A673 (cell line): ENCODE measurements around the gene ADK. TPM values are rescaled to one million over a fixed set of nuclear protein-coding genes. Genes with fewer than 3 reads are reported as not detected.
"Not testable (repeated sequence)": the region's sequence is repeated elsewhere in the genome, so short reads cannot be mapped to it uniquely, and the experiment has no call there.

ENCODE experiments used
- BruUV-seq: library from RNA; stranded (reverse); fragments of 400-500 nt; replicated peaks from 2 replicates; lab custom pipeline; 2021; lab: Mats Ljungman, UMichigan
- CTCF ChIA-PET: fragments of 300-600 bp; sonication (Branson Sonifier 250); formaldehyde crosslinking; loops from one replicate; lab custom pipeline; 2022; ENCODE audit warnings: antibody characterized with exemption; lab: Charles Lee
- POLR2A ChIA-PET: fragments of 300-600 bp; sonication (Branson Sonifier 250); formaldehyde crosslinking; loops from one replicate; lab custom pipeline; 2022; ENCODE audit warnings: antibody characterized with exemption; ENCODE audit not compliant: low non-redundant PET; lab: Charles Lee
- DNase-seq: peaks from one replicate; pipeline ENCODE4 v3.0.0-alpha.2; 2015; ENCODE audit warnings: low spot score
- H3K27ac ChIP-seq: fragments of 200-600 bp; sonication (generic); 2 replicates; pipeline ENCODE4 v1.5.1; 2016; ENCODE audit warnings: mixed run types, low read depth, mild to moderate bottlenecking, mixed read lengths, antibody characterized with exemption, low read length; ENCODE audit not compliant: poor library complexity, severe bottlenecking
- H3K27me3 ChIP-seq: fragments of 200-600 bp; sonication (generic); replicated peaks from 2 replicates; pipeline ENCODE4 v1.6.1; 2017; ENCODE audit warnings: mixed run types, low read depth, mild to moderate bottlenecking, mixed read lengths, antibody characterized with exemption, low read length; ENCODE audit not compliant: insufficient read depth, poor library complexity
- H3K36me3 ChIP-seq: fragments of 200-600 bp; sonication (generic); 2 replicates; pipeline ENCODE4 v1.6.1; 2016; ENCODE audit warnings: mixed run types, mild to moderate bottlenecking, mixed read lengths, antibody characterized with exemption, low read length; ENCODE audit not compliant: insufficient read depth, poor library complexity, severe bottlenecking
- H3K4me1 ChIP-seq: fragments of 200-600 bp; sonication (generic); 2 replicates; pipeline ENCODE4 v1.6.1; 2017; ENCODE audit warnings: mixed run types, mild to moderate bottlenecking, mixed read lengths, antibody characterized with exemption, low read length; ENCODE audit not compliant: insufficient read depth, poor library complexity, severe bottlenecking
- H3K4me3 ChIP-seq: fragments of 200-600 bp; sonication (generic); 2 replicates; pipeline ENCODE4 v1.5.1; 2016; ENCODE audit warnings: low read depth, mixed run types, mild to moderate bottlenecking, mixed read lengths, low read length; ENCODE audit not compliant: poor library complexity, severe bottlenecking
- H3K9me3 ChIP-seq: fragments of 200-600 bp; sonication (generic); 2 replicates; pipeline ENCODE4 v1.6.1; 2016; ENCODE audit warnings: mixed run types, low read depth, mild to moderate bottlenecking, mixed read lengths, antibody characterized with exemption, low read length; ENCODE audit not compliant: poor library complexity, severe bottlenecking
- EZH2 ChIP-seq: fragments of 200-600 bp; sonication (generic); IDR thresholded peaks from 2 replicates; pipeline ENCODE4 v1.6.1; 2017; ENCODE audit warnings: borderline replicate concordance, low read depth, mild to moderate bottlenecking, mixed read lengths, antibody characterized with exemption, low read length; ENCODE audit not compliant: poor library complexity, severe bottlenecking
- intact Hi-C: fragments of 100-400 bp; cut with micrococcal nuclease; formaldehyde crosslinking; loops from one replicate; pipeline ENCODE4 v1.10.0; 2022; ENCODE audit not compliant: unreplicated experiment
- total RNA-seq: library from RNA; stranded (reverse); gene quantifications from 2 replicates; pipeline ENCODE4 v1.2.3, GENCODE V29; 2021
- TF ChIP-seq, protein P1 (sequence below): fragments of 300-800, 200-600 bp; sonication (generic); conservative IDR thresholded peaks from 2 replicates; pipeline ENCODE4 v1.5.1; 2017; ENCODE audit warnings: low read depth, mild to moderate bottlenecking, antibody characterized with exemption, low read length, moderate library complexity, mixed read lengths

The ADK gene
- total RNA-seq, 1 experiment from 2014 or later = 49.0 TPM

DNA sequence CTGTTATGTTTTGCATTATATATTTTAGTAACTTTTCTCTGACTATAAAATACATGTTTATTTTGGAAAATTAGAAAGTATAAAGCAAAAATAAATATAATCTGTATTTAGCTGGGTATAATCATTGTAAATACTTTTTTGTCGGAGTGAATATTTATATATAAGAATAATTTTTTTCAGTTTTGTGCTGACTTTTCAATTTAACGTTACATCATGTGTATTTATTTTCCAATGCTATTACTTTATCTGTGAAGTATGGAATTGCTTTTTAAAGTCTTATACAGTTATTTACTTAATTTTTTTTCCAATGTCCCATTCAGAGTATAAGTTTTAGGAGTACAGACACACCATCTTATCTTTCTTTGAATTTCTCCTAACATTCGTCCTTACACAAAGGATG, 15.6 kb upstream of the ADK start:
- DNase-seq = no peak
- Histone ChIP-seq H3K9me3 (no peaks in the 10 kb centered on the region), H3K27ac (no peak overlapping the region), H3K4me1 (no peaks in the 10 kb centered on the region), H3K36me3 (peaks cover 59% of the 10 kb centered on the region), H3K27me3 (no peaks in the 10 kb centered on the region), H3K4me3 (no peak overlapping the region)
- ChIA-PET CTCF (no interaction called here), POLR2A (no interaction called here)
- TF ChIP-seq EZH2 = no peak
- TF ChIP-seq, protein P1, sequence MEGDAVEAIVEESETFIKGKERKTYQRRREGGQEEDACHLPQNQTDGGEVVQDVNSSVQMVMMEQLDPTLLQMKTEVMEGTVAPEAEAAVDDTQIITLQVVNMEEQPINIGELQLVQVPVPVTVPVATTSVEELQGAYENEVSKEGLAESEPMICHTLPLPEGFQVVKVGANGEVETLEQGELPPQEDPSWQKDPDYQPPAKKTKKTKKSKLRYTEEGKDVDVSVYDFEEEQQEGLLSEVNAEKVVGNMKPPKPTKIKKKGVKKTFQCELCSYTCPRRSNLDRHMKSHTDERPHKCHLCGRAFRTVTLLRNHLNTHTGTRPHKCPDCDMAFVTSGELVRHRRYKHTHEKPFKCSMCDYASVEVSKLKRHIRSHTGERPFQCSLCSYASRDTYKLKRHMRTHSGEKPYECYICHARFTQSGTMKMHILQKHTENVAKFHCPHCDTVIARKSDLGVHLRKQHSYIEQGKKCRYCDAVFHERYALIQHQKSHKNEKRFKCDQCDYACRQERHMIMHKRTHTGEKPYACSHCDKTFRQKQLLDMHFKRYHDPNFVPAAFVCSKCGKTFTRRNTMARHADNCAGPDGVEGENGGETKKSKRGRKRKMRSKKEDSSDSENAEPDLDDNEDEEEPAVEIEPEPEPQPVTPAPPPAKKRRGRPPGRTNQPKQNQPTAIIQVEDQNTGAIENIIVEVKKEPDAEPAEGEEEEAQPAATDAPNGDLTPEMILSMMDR = no peak
- BruUV-seq = no TSS peak
- intact Hi-C loops = no loop called here

DNA sequence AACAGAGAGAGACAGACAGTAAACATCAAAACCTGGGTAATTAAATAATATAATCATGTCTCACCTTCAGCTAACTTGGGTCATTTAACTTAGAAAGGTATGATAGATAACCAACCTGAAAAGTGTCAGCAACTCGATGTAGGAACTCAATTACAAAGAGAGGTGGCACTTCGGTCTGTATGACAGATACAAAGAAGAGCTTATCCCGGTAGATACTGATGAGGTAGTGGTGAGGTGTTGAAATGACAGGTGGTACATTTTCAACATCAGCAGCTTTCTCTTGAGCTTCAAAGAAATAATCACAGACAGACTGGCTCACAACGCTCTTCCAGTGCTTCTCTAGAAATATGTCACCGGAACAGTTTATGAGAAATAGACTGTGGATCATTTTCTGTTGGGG, 13.0 kb upstream of the ADK start:
- BruUV-seq = no TSS peak
- Histone ChIP-seq H3K27me3 (no peaks in the 10 kb centered on the region), H3K27ac (no peak overlapping the region), H3K36me3 (peaks cover 51% of the 10 kb centered on the region), H3K4me3 (no peak overlapping the region), H3K9me3 (no peaks in the 10 kb centered on the region), H3K4me1 (no peaks in the 10 kb centered on the region)
- ChIA-PET POLR2A (no interaction called here), CTCF (interaction anchor here (0.6 kb wide), 1 partner anchor 27 kb away, joined by 12 read pairs; no protein-coding TSS in a partner anchor)
- TF ChIP-seq, protein P1 = no peak
- TF ChIP-seq EZH2 = no peak
- intact Hi-C loops = no loop called here
- DNase-seq = no peak

DNA sequence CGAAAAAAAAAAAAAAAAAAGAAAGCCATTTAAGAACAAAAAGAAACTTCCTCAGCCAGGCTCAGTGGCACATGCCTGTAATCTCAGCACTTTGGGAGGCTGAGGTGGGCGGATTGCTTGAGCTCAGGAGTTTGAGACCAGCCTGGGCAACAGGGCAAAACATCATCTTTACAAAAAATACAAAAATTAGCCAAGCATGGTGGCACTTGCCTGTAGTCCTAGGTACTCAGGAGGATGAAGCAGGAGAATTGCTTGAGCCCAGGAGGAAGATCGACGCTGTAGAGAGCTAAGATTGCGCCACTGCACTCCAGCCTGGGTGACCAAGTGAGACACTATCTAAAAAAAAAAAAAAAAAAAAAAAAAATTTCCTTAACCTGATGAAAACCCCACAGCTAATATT, 12.4 kb upstream of the ADK start:
- CTCF ChIA-PET = interaction anchor here (0.6 kb wide), 1 partner anchor 28 kb away, joined by 12 read pairs; no protein-coding TSS in a partner anchor
- POLR2A ChIA-PET, BruUV-seq, intact Hi-C loops, H3K4me1 ChIP-seq, H3K9me3 ChIP-seq, H3K4me3 ChIP-seq, H3K27ac ChIP-seq, H3K27me3 ChIP-seq, DNase-seq: not testable (repeated sequence)
- peaks cover 49% of the 10 kb centered on the region for H3K36me3 ChIP-seq

DNA sequence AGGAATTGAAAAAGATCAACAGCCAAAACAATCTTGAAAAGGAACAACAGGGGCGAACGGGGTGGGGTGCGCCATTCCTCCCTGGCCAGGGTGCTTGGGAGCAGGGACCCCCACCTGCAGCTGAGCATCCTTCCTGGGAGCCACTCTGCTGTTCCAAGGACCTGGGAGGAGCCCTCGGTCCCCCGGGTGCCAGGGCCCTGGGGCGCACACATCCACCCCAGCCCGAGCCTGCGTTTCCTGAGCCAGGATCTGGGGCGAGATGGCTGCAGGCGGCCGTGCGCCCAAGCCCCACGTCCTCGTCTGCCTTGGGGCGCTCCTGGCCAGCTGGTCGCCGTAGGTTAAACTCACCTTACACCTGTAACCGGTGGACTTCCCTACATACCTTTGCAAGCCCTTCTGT, 11.0 kb upstream of the ADK start:
- CTCF ChIA-PET = no interaction called here
- TF ChIP-seq EZH2 = no peak
- TF ChIP-seq, protein P1 = no peak
- Histone ChIP-seq H3K4me1 (no peaks in the 10 kb centered on the region), H3K27ac (no peak overlapping the region), H3K4me3 (no peak overlapping the region), H3K27me3 (no peaks in the 10 kb centered on the region), H3K9me3 (no peaks in the 10 kb centered on the region), H3K36me3 (peaks cover 35% of the 10 kb centered on the region)
- no peak for DNase-seq
- POLR2A ChIA-PET = no interaction called here
- intact Hi-C loops = no loop called here
- no TSS peak for BruUV-seq
